DND-41 (cell line): ENCODE results near the gene TGDS.

Experiments used
- ATAC-seq: fragments of 200-7000 bp; cut with Tn5 transposase; 3 replicates; pipeline ENCODE4 v1.9.1; 2021; ENCODE audit warnings: low read depth; ENCODE audit not compliant: insufficient read depth
- DNase-seq: peaks from one replicate; pipeline ENCODE4 v3.0.0-alpha.2; 2020
- H2AFZ ChIP-seq: 2 replicates; pipeline ENCODE4 v1.6.0; 2012; ENCODE audit warnings: low read depth, low read length
- H3K27ac ChIP-seq: 2 replicates; pipeline ENCODE4 v1.5.1; 2012; ENCODE audit warnings: low read length, inconsistent platforms
- H3K27me3 ChIP-seq: fragments of 200-600 bp; sonication (generic); 2 replicates; pipeline ENCODE4 v1.6.0; 2012; ENCODE audit warnings: low read length, mild to moderate bottlenecking, inconsistent platforms; ENCODE audit not compliant: insufficient read depth, poor library complexity
- H3K36me3 ChIP-seq: 2 replicates; pipeline ENCODE4 v1.5.1; 2012; ENCODE audit warnings: low read length, inconsistent platforms; ENCODE audit not compliant: insufficient read depth
- H3K4me1 ChIP-seq: 2 replicates; pipeline ENCODE4 v1.5.1; 2012; ENCODE audit warnings: mild to moderate bottlenecking, low read length; ENCODE audit not compliant: insufficient read depth
- H3K4me2 ChIP-seq: 2 replicates; pipeline ENCODE4 v1.6.0; 2012; ENCODE audit warnings: mild to moderate bottlenecking, moderate library complexity, low read length, inconsistent platforms; ENCODE audit not compliant: insufficient read depth
- H3K4me3 ChIP-seq, 2 experiments: fragments of 200-600 bp in 1 of 2; shearing (Covaris generic) in 1 of 2; 2 replicates each; pipeline ENCODE4 v1.5.1; 2012 to 2016; ENCODE audit warnings: inconsistent platforms in 2 of 2, low read length in 2 of 2, mild to moderate bottlenecking in 2 of 2, low read depth in 1 of 2, moderate library complexity in 1 of 2
- H3K79me2 ChIP-seq: 2 replicates; pipeline ENCODE4 v1.6.0; 2012; ENCODE audit warnings: low read length, inconsistent platforms; ENCODE audit not compliant: insufficient read depth
- H3K9ac ChIP-seq: 2 replicates; pipeline ENCODE4 v1.6.0; 2012; ENCODE audit warnings: low read depth, mild to moderate bottlenecking, inconsistent platforms, low read length, moderate library complexity
- H3K9me3 ChIP-seq: 2 replicates; pipeline ENCODE4 v1.5.1; 2012; ENCODE audit warnings: low read length, moderate library complexity, mild to moderate bottlenecking, inconsistent platforms; ENCODE audit not compliant: insufficient read depth, severe bottlenecking
- H4K20me1 ChIP-seq: 2 replicates; pipeline ENCODE4 v1.6.0; 2012; ENCODE audit warnings: low read length; ENCODE audit not compliant: insufficient read depth
- EZH2 ChIP-seq: IDR thresholded peaks from 3 replicates; pipeline ENCODE4 v1.6.1; 2012; ENCODE audit warnings: borderline replicate concordance, low read depth, mild to moderate bottlenecking, moderate library complexity, low read length, inconsistent platforms; ENCODE audit not compliant: severe bottlenecking
- TF ChIP-seq, protein P1 (sequence below): IDR thresholded peaks from 2 replicates; pipeline ENCODE4 v1.5.1; 2012; ENCODE audit warnings: borderline replicate concordance, low read length, moderate library complexity, mild to moderate bottlenecking; ENCODE audit not compliant: poor library complexity, severe bottlenecking; ENCODE audit errors: extremely low read depth

TGDS gene

DNA sequence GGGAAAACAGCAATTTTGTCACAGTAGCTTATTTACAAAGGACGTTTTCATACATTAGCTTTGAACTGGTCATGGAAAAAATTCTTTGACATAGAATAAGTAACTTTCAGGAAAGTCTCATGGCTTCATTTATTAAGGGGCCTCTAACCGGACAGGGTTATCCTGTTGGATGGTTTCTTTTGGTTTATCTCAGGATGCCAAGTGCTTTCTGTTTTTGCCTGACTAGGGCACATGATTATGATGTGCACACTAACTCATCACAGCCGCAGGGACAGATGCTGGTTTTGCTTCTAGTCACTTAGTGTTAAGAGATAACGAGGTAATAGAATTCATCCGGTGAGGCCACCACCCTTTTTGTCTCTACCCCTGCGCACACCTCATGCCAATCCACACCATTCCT, 53.0 kb downstream of the TGDS start:
- Histone ChIP-seq H3K27ac (no peak overlapping the region), H3K27me3 (no peaks in the 10 kb centered on the region), H3K4me3 (no peak overlapping the region), H3K9me3 (no peaks in the 10 kb centered on the region), H3K4me1 (peaks cover under 1% of the 10 kb centered on the region), H2AFZ (peak overlapping the region; percentile 5; the same call in 1 of the 2 replicates), H4K20me1 (no peaks in the 10 kb centered on the region), H3K4me2 (no peak overlapping the region), H3K79me2 (no peaks in the 10 kb centered on the region), H3K36me3 (no peaks in the 10 kb centered on the region), H3K9ac (no peak overlapping the region)
- ATAC-seq: no peak
- DNase-seq: no peak
- TF ChIP-seq, protein P1, sequence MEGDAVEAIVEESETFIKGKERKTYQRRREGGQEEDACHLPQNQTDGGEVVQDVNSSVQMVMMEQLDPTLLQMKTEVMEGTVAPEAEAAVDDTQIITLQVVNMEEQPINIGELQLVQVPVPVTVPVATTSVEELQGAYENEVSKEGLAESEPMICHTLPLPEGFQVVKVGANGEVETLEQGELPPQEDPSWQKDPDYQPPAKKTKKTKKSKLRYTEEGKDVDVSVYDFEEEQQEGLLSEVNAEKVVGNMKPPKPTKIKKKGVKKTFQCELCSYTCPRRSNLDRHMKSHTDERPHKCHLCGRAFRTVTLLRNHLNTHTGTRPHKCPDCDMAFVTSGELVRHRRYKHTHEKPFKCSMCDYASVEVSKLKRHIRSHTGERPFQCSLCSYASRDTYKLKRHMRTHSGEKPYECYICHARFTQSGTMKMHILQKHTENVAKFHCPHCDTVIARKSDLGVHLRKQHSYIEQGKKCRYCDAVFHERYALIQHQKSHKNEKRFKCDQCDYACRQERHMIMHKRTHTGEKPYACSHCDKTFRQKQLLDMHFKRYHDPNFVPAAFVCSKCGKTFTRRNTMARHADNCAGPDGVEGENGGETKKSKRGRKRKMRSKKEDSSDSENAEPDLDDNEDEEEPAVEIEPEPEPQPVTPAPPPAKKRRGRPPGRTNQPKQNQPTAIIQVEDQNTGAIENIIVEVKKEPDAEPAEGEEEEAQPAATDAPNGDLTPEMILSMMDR: no peak
- TF ChIP-seq EZH2: no peak

DNA sequence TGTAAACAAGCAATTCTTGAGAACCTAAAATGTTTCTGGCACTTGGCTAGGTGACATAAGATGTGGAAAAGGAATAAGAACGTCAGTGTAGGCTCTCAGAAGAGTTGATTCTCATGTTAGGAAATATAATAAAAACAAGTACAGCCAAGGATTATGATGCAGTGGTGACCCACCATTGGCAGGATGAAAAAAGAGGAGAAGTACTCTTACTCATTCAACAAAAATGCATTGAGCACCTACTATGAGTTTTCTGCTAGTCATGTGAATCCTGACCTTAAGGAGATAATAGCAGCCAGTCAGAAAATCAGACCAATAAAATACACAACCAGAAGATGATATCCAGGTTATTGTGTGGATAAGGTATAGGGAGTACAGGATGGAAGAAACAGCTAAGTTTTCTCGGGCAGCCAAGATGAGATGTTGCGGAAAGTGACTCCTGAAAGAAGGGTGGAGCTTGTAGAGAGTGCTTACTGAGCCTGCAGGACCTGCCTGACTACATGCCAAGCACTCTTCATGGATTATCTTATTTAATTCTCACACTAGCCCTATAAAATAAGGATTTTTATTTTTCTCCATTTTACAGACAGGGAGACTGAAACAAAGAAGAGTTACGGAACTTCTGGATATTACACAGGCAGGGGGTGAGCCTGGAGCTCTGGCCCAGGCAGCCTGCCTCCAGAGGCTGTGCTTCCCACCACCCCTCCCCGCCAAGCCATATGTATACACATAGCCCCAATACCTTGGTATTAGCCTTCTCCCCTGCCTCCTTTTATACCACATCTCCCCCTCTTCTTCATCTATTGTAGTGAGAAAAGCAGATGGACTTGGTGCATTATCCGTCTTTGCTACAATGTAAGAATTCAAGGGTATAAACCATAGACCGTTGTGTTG, 58.0 kb downstream of the TGDS start:
- Histone ChIP-seq H3K4me1 (peaks cover 8% of the 10 kb centered on the region), H3K36me3 (no peaks in the 10 kb centered on the region), H4K20me1 (no peaks in the 10 kb centered on the region), H3K9ac (no peak overlapping the region), H2AFZ (no peak overlapping the region), H3K79me2 (no peaks in the 10 kb centered on the region), H3K9me3 (no peaks in the 10 kb centered on the region), H3K27me3 (no peaks in the 10 kb centered on the region), H3K4me3 (no peak overlapping the region), H3K27ac (no peak overlapping the region), H3K4me2 (no peak overlapping the region)
- ATAC-seq: no peak
- TF ChIP-seq EZH2: no peak
- TF ChIP-seq, protein P1: no peak
- DNase-seq: no peak

DNA sequence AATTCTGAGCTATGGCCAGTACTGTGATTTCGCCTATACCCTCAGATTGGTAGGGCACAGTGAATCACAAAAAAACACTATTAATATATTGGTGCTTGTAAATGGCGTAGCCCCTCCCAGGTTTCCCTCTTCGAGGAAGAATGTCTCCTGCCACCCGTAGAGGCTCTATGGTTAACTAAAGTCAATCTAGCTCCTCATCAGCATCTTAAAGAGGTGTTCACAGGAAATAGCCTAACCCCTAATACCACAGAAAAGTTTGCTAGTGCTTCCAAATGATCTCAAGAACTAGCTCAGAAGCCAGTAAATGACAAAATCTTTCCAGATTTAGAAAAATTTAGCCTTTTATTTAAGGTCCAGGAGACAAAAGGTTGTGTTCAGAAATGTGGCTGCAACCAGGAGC, 60.2 kb downstream of the TGDS start:
- Histone ChIP-seq H3K4me2 (no peak overlapping the region), H3K9me3 (no peaks in the 10 kb centered on the region), H3K79me2 (no peaks in the 10 kb centered on the region), H3K27me3 (no peaks in the 10 kb centered on the region), H3K27ac (no peak overlapping the region), H4K20me1 (no peaks in the 10 kb centered on the region), H3K36me3 (no peaks in the 10 kb centered on the region), H3K4me3 (no peak overlapping the region), H3K9ac (no peak overlapping the region), H2AFZ (no peak overlapping the region), H3K4me1 (peaks cover 8% of the 10 kb centered on the region)
- DNase-seq: peak; percentile 25
- TF ChIP-seq EZH2: no peak
- TF ChIP-seq, protein P1: no peak
- ATAC-seq: peak; percentile 91
